Epidermal melanocyte (primary cell): ENCODE measurements around the gene MID1.

Experiments used
- DNase-seq: peaks from one replicate; pipeline ENCODE4 v3.0.0; 2011; ENCODE audit warnings: low spot score; ENCODE audit not compliant: insufficient read length

Gene MID1

DNA sequence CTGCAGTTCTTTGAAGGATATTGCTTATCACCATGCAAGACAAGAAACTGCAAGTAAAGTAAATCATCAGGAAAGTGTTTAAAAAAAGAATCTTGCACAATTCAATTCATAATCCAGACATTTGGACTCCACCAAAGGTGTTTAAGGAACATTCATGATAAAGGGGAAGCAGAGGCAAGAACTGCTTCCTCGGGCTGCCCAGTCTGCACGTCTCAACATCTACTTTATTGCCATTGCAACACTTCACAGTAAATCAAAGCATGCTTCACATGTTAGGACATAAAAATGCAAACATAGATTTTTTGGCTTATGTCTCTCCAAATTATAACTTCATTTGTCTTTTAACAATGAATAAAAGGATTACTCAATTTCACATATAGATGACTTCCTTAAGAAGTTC is 42.5 kb downstream of the MID1 start:
- no peak for DNase-seq

- DNase-seq: no peak
Observed at GRCh38 chrX:10576777-10577447, 43.5 kb downstream of the MID1 start.

- DNase-seq: no peak
Observed at GRCh38 chrX:10576186-10576585, 44.2 kb downstream of the MID1 start.

DNA sequence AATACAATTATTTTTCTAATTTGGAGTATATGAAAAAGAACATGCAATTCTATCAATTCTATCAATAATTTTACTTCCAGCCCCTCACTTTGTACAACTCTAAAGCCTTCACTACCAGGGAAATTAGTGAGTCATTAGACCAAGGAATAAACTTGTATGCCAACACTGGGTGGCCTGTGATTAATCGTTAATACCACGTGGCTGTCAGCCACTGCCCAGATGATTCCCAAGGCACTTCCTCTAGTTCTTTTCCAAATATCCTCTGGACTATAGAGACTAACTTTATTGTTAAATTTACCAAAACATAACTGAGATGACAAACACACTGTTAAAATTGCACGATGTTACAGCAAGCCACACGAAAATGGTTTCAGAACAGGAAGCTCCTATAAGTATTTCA is 45.7 kb downstream of the MID1 start:
- DNase-seq: no peak

GRCh38 chrX:10571260-10571659 is 49.1 kb downstream of the MID1 start:
- no peak for DNase-seq

- DNase-seq: no peak
Observed at GRCh38 chrX:10570601-10571000, 49.8 kb downstream of the MID1 start.

DNA sequence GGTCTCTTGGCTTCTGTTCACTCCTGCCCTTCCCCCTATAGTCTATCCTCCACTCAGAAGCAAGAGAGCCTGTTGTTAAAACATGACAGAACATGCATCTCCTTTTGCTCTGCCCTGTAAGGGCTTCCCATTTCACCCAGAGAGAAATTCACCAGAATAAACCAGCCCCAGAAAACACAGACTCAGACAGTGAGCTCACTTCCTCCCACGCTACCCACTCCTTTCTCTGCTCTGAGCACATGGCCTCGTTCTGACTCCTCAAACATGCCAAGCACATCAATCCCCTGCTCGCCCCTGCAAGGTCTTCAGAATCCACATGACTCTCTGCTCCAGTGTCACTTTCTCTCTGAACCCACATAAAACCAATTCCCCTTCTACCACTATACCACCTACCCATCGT is 50.4 kb downstream of the MID1 start:
- DNase-seq: no peak

DNA sequence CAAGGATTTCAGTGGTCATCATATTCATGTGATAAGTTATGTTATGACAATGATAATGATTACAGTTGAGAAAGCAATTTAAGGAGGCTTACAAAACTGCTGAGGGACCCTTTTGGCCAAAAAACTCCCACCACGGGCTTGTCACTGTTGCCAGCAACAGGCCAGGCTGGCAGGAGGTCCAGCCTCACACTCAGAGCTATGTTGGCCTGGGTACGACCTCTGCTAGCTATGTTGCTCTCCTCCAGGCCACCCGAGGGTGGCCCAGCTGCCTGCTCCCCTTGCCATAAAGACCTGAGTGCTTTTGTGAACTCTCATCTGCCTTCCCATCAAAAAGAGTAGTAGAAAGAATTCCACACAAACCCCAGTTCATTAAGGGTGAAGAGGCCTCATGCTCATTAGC is 52.0 kb downstream of the MID1 start:
- no peak for DNase-seq

DNA sequence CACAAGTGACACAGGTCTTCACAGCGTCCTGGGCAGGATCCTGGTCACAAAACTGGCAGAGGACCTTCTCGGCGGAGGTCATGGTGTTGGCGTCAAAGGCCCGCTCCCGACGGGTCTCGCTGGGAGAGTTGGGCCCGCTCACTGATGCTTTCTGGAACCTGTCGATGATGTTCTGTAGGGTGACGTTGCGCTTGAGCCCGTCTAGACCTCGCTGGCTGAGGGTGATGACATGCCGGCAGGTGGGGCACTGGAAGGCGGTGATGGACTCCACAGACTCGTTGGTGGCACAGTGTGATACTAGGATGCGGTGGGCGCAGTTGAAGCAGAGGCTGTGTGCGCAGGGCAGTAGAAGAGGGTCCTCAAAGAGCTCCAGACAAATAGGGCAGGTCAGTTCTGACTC is 53.2 kb downstream of the MID1 start:
- DNase-seq: no peak

GRCh38 chrX:10566716-10567097 is 53.7 kb downstream of the MID1 start:
- DNase-seq: no peak

GRCh38 chrX:10564484-10564883 is 55.9 kb downstream of the MID1 start:
- no peak for DNase-seq

DNA sequence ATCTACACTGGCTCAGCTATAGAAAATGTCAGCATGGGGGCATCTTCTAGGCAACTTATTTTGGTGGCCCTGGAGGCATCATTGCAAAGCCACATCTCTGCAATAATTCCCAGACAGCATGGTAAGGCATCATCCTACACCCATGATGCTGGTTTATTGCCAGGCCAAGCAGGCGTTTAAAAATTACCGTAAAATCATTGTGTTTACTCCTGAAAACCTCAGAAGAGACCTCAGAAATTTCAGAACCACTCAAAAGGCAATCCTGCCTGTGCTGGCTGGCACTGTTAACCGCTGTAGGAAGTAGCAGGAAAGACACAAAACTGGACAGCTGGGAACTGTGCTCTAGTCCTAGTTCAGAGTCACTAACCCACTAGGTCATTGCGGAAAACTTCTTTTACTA is 63.2 kb downstream of the MID1 start:
- no peak for DNase-seq

- no peak for DNase-seq
Observed at GRCh38 chrX:10556405-10556804, 64.0 kb downstream of the MID1 start.

- no peak for DNase-seq
Observed at GRCh38 chrX:10555846-10556245, 64.5 kb downstream of the MID1 start.

GRCh38 chrX:10554612-10555270 is 65.6 kb downstream of the MID1 start:
- peak; percentile 28 for DNase-seq

DNA sequence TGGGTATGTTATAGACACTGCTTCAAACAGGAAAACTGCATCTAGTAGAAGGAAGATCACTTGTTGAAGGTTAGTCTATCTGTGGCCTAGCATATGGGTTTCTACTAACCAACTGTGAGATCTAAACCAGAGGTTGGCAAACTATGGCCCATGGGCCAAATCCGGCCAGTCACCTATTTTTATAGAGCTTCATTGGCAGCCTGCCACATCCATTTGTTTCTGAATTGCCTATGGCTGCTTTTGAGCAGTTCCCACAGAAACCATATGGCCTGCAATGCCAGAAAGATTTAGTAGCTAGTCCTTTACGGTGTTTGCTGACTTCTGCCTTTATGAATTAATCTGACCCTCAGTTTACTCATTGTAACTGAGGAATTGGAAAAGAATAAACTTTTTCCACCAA is 71.1 kb downstream of the MID1 start:
- DNase-seq: no peak

DNA sequence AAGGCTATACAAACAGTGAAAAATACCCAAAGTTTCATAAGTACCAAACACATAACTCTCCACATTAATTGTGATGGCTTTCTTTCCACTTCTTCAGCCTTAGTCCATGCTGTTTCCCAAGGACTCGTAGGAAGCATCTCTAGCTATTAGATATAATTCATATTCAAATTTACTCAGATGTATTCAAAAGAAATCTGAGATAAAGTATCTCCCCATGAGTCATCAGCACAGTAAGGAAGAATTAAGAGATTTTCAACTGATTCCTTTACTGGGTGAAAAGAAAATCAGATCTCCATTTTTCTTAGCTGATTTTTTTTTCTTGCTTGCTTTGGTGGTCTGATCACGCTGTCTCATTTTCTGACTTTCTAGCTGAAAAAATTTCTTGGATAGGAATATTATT is 71.7 kb downstream of the MID1 start:
- no peak for DNase-seq

DNA sequence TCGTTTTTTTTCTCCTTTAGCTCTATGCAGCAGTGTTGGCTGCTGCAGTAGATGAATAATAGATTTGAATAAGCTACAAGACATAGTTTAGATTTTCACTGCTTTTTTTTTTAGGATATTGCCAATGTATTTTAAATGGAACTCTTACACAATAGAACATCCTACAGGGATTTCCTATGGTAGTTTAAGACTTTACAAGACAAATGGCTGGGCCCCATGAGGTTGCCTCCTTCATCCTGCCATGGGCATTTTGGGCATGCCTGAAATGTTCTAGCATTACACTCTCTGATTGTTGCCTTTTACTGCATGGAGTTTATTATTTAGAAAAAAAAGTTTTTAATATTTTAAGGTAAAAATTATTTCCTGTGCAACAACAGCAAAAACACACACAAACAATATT is 74.5 kb downstream of the MID1 start:
- no peak for DNase-seq

DNA sequence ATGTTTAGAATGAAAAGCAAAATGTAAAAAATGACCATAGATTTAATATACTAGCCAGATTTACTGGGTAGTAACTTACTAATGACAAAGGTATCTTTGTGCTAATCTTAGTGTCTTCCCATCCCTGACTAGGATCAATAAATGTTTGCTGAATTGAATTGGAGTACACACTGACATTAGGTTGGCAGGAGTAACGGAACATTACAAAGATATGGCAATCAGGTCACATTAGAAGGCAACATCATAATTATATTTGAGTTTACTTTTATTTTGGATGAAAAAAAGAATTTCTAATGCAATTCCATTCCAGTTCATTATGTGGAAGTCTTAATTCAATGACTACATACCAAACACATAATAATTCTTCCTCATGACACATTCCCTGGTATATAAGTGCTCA is 77.8 kb downstream of the MID1 start:
- no peak for DNase-seq

DNA sequence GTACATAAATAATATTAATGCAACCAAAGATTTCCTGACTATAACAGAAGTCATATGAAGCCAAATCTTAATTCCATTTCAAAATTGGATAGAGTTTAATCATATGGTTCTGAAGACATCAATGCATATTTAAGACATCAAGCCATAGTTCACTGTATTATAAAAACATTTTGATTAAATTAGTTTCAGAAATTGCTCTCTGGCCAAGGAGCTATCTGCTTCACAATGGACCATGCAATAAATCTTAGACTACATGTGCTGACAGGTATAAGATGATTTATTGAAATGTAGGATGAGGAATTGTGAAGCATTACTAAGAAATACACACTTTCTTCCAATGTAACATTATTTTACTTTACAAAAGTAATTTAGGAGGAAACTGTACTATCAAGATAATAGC is 81.6 kb downstream of the MID1 start:
- no peak for DNase-seq

DNA sequence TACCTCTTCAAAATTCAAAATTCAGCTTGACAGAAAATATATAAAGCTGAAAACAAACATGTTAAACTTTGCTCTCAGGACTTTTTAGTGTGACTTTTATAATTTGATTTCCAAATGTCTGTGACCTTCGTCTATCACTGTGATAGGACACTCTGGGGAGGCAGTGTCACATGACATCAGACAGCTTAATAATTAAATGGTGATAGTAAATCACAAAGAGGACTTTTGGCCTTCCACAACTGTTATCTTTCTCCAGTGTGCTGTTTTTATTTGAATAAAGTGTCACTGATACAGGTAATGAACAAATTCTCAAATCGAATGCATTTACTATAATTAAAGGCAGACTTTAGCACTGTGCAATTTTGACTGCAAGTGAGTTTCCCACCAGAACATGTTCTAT is 83.1 kb downstream of the MID1 start:
- DNase-seq: no peak

- no peak for DNase-seq
Observed at GRCh38 chrX:10536744-10537143, 83.6 kb downstream of the MID1 start.

DNA sequence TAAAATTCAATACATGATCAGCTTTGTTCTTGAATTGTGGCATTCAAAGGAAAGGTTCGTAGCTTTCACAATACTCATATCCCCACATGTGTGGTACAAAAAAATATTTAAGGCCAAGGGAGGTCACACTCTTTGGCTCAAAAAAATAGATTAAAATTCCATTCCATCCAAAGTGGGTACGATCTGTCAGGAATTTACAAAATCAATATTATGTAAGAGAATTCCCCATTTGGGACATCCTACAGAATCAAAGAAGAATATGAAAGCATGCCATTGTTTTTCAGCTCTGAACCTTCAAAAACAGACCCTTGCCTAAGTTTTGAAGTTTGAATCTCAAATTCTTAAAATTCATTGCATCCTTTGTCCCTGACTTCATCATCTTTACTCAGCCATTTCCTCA is 85.8 kb downstream of the MID1 start:
- DNase-seq: no peak
